GM23248 (cell line): Measurements from ENCODE around the gene KIF22. TPM values are rescaled to one million over a fixed set of nuclear protein-coding genes. Genes with fewer than 3 reads are reported as not detected.
"Not testable (repeated sequence)": the region's sequence is repeated elsewhere in the genome, so short reads cannot be mapped to it uniquely, and the experiment has no call there.

ENCODE experiments used
- DNase-seq: peaks from one replicate; pipeline ENCODE4 v3.0.0-alpha.2; 2015
- H2AFZ ChIP-seq: fragments of 200-600 bp; sonication (generic); 2 replicates; pipeline ENCODE4 v1.6.1; 2016; ENCODE audit warnings: antibody characterized with exemption
- H3F3A ChIP-seq: fragments of 200-600 bp; sonication (generic); 2 replicates; pipeline ENCODE4 v1.6.1; 2016; ENCODE audit warnings: mild to moderate bottlenecking, antibody characterized with exemption, mixed run types; ENCODE audit not compliant: insufficient read depth
- H3K27ac ChIP-seq: fragments of 200-600 bp; sonication (generic); 2 replicates; pipeline ENCODE4 v1.5.1; 2016; ENCODE audit warnings: mild to moderate bottlenecking
- H3K27me3 ChIP-seq: fragments of 200-600 bp; sonication (generic); replicated peaks from 2 replicates; pipeline ENCODE4 v1.6.1; 2016; ENCODE audit warnings: mild to moderate bottlenecking; ENCODE audit not compliant: insufficient read depth
- H3K36me3 ChIP-seq: fragments of 200-600 bp; sonication (generic); 2 replicates; pipeline ENCODE4 v1.6.1; 2016; ENCODE audit warnings: low read depth, mild to moderate bottlenecking
- H3K4me1 ChIP-seq: fragments of 200-600 bp; sonication (generic); 2 replicates; pipeline ENCODE4 v1.6.1; 2016; ENCODE audit warnings: mild to moderate bottlenecking; ENCODE audit not compliant: insufficient read depth
- H3K4me2 ChIP-seq: fragments of 200-600 bp; sonication (generic); one replicate; pipeline ENCODE4 v1.6.1; 2016; ENCODE audit warnings: mild to moderate bottlenecking; ENCODE audit not compliant: unreplicated experiment
- H3K4me3 ChIP-seq: fragments of 200-600 bp; sonication (generic); 2 replicates; pipeline ENCODE4 v1.5.1; 2016; ENCODE audit warnings: mild to moderate bottlenecking
- H3K79me2 ChIP-seq: fragments of 200-600 bp; sonication (generic); 2 replicates; pipeline ENCODE4 v1.6.1; 2016; ENCODE audit warnings: mild to moderate bottlenecking; ENCODE audit not compliant: insufficient read depth
- H3K9ac ChIP-seq: fragments of 200-600 bp; sonication (generic); 2 replicates; pipeline ENCODE4 v1.6.1; 2016; ENCODE audit warnings: mild to moderate bottlenecking
- H3K9me2 ChIP-seq: fragments of 200-600 bp; sonication (generic); 2 replicates; pipeline ENCODE4 v1.6.1; 2016; ENCODE audit warnings: mixed run types, mild to moderate bottlenecking, moderate library complexity; ENCODE audit not compliant: insufficient read depth
- H3K9me3 ChIP-seq: fragments of 200-600 bp; sonication (generic); one replicate; pipeline ENCODE4 v1.6.1; 2017; ENCODE audit warnings: low read depth
- H4K20me1 ChIP-seq: fragments of 200-600 bp; sonication (generic); 2 replicates; pipeline ENCODE4 v1.6.0; 2016; ENCODE audit not compliant: insufficient read depth
- EZH2 ChIP-seq: fragments of 200-600 bp; sonication (generic); IDR thresholded peaks from 2 replicates; pipeline ENCODE4 v1.6.1; 2018; ENCODE audit warnings: antibody characterized with exemption, mild to moderate bottlenecking; ENCODE audit not compliant: insufficient read depth, poor library complexity, severe bottlenecking
- EZH2phosphoT487 ChIP-seq: fragments of 200-600 bp; sonication (generic); IDR thresholded peaks from 2 replicates; pipeline ENCODE4 v1.6.1; 2018; ENCODE audit warnings: antibody characterized with exemption, moderate library complexity, mild to moderate bottlenecking, low read depth; ENCODE audit not compliant: insufficient read depth
- WGBS, 2 experiments: methylation state at CpG; one replicate each; pipeline ENCODE4 v1.1.6; 2015 to 2017; ENCODE audit warnings: low lambda C conversion rate in 2 of 2, low coverage in 1 of 2; ENCODE audit errors: missing lambda C conversion rate in 2 of 2; 5-methylcytosine and 5-hydroxymethylcytosine counted together
- in situ Hi-C: fragments of 300-500 bp; cut with MboI; formaldehyde crosslinking; loops from 2 replicates; pipeline ENCODE4 v1.15.0; 2020
- polyA plus RNA-seq: library from polyadenylated mRNA; unstranded; fragments of >200 nt; fragmentation: Nextera tagmentation; extraction: Ambion mirVana; gene quantifications from 2 replicates; pipeline ENCODE4 v1.2.1, GENCODE V29; 2016
- total RNA-seq: library from RNA; depleted of rRNA; stranded (reverse); fragments of >200 nt; shearing (Covaris generic); gene quantifications from 2 replicates; pipeline ENCODE4 v1.2.3, GENCODE V29; 2014

Gene KIF22
- total and polyA plus RNA-seq, 2 experiments from 2014 or later = 28.7 to 39.5 TPM

GRCh38 chr16:29790949-29791844 is 646 bp downstream of the KIF22 start:
- TF ChIP-seq EZH2phosphoT487 (no peak), EZH2 (no peak)
- H3K9ac ChIP-seq = peak overlapping the region; percentile 86
- H3K36me3 ChIP-seq = no peaks in the 10 kb centered on the region
- DNase-seq = peak; percentile 51
- H3K4me3 ChIP-seq = peak overlapping the region; percentile 84
- H3K9me2 ChIP-seq = no peaks in the 10 kb centered on the region
- H4K20me1 ChIP-seq = no peaks in the 10 kb centered on the region
- peaks cover 56% of the 10 kb centered on the region for H3K79me2 ChIP-seq
- in situ Hi-C loops = no loop called here
- H3K4me1 ChIP-seq = 0 out of 2 replicates have a peak, but pooled peaks cover 9% of the 10 kb centered on the region
- peaks cover 5% of the 10 kb centered on the region; the same call in 1 of the 2 replicates for H3F3A ChIP-seq
- peak overlapping the region; percentile 94 for H2AFZ ChIP-seq
- H3K4me2 ChIP-seq = peak overlapping the region; percentile 79
- H3K27ac ChIP-seq = peak overlapping the region; percentile 13; the same call in 1 of the 2 replicates
- H3K27me3 ChIP-seq = no peaks in the 10 kb centered on the region
- WGBS, 2 experiments = 2 to 3% methylated on average over 26 to 31 of the region's 31 CpGs
- H3K9me3 ChIP-seq = no peaks in the 10 kb centered on the region

DNA sequence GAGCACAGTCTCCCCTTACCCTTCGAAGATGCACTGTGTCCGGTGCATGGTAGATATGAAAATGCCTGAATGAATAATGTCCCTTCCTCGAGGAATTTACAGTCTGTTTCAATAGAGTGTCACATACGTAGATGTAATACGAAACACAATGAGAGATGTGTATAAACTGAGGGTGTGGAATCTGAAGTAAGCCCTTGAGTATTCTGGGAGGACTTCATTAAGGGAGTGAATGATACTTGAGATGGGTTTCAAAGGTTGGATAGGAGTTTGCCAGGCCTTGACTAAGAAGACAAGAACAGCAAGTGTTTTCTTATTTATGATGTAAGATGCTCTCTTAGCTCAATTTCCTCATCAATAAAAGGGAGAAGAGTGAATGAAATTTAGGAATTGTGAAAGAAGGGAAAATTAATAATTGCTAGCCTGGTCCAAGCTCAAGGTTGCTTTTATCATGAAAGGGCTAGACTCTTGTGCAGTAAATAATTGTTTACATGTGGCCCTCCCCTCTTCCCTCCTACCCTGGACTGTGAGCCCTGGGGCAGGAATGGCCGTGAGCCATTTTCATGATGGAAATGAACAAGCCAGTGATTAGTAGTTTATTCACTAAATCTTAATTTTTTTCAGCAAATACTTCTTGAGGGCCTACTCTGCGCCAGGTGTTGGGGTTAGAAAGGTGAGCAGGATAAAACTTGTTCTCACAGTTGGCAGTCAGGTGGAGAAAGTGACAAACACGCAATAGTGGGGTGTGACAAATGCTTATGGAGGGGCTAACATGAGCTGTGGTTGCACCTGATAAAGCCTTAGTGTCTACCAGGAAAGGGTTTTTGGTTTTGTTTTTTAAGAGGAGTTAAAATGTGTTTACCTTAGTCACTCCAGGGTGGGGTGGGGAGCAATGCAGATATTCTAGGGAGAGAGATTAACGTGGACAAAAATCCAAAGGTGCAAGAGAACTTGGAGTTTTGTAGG is 1.6 kb downstream of the KIF22 start:
- 84 to 86% methylated on average over 9 of the region's 9 CpGs for WGBS, 2 experiments
- peak overlapping the region; percentile 94 for H2AFZ ChIP-seq

GRCh38 chr16:29793153-29793552 is 2.6 kb downstream of the KIF22 start:
- in situ Hi-C loops, H3K36me3 ChIP-seq, H3K27ac ChIP-seq, DNase-seq, H3K9ac ChIP-seq, H3K4me2 ChIP-seq, H3F3A ChIP-seq, H3K27me3 ChIP-seq, H3K9me3 ChIP-seq, H3K4me3 ChIP-seq, H3K4me1 ChIP-seq, H3K9me2 ChIP-seq, H2AFZ ChIP-seq, H4K20me1 ChIP-seq: not testable (repeated sequence)
- 90 to 92% methylated on average over 18 of the region's 18 CpGs for WGBS, 2 experiments
- peaks cover 70% of the 10 kb centered on the region for H3K79me2 ChIP-seq

More for the DNA sequence above, 1.6 kb downstream of the KIF22 start:
- no peak for DNase-seq
- Histone ChIP-seq H3K27ac (no peak overlapping the region), H3F3A (peaks cover 5% of the 10 kb centered on the region; the same call in 1 of the 2 replicates), H3K36me3 (no peaks in the 10 kb centered on the region), H3K27me3 (no peaks in the 10 kb centered on the region), H3K4me3 (peak overlapping the region; percentile 84), H3K9ac (peak overlapping the region; percentile 86; the same call in 1 of the 2 replicates), H3K9me3 (no peaks in the 10 kb centered on the region), H3K9me2 (no peaks in the 10 kb centered on the region), H3K4me1 (0 out of 2 replicates have a peak, but pooled peaks cover 9% of the 10 kb centered on the region), H3K4me2 (peak overlapping the region; percentile 79), H3K79me2 (peaks cover 65% of the 10 kb centered on the region), H4K20me1 (no peaks in the 10 kb centered on the region)
- in situ Hi-C loops = no loop called here
- no peak for TF ChIP-seq EZH2phosphoT487
- TF ChIP-seq EZH2 = no peak

GRCh38 chr16:29794231-29794710 is 3.7 kb downstream of the KIF22 start:
- in situ Hi-C loops = no loop called here

More at GRCh38 chr16:29794231-29794710, 3.7 kb downstream of the KIF22 start:
- peaks cover 70% of the 10 kb centered on the region for H3K79me2 ChIP-seq
- H3K4me3 ChIP-seq = no peak overlapping the region
- no peaks in the 10 kb centered on the region for H3K9me2 ChIP-seq
- H4K20me1 ChIP-seq = no peaks in the 10 kb centered on the region
- no peaks in the 10 kb centered on the region for H3K9me3 ChIP-seq
- no peaks in the 10 kb centered on the region; the same call in 1 of the 2 replicates for H3K36me3 ChIP-seq
- peaks cover 5% of the 10 kb centered on the region; the same call in 1 of the 2 replicates for H3F3A ChIP-seq
- WGBS, 2 experiments = 96 to 100% methylated on average over 3 of the region's 3 CpGs
- no peak overlapping the region for H3K27ac ChIP-seq
- no peak overlapping the region for H3K4me2 ChIP-seq
- no peak overlapping the region for H2AFZ ChIP-seq
- DNase-seq = no peak
- no peak overlapping the region for H3K9ac ChIP-seq
- TF ChIP-seq EZH2 = no peak
- TF ChIP-seq EZH2phosphoT487 = no peak
- 0 out of 2 replicates have a peak, but pooled peaks cover 9% of the 10 kb centered on the region for H3K4me1 ChIP-seq
- no peaks in the 10 kb centered on the region for H3K27me3 ChIP-seq
